GM23248 (cell line): ENCODE data around the gene FBXL12. TPM values are rescaled to one million over a fixed set of nuclear protein-coding genes. Genes with fewer than 3 reads are reported as not detected.
"Not testable (repeated sequence)": the region's sequence is repeated elsewhere in the genome, so short reads cannot be mapped to it uniquely, and the experiment has no call there.

ENCODE experiments used
- DNase-seq: peaks from one replicate; pipeline ENCODE4 v3.0.0-alpha.2; 2015
- H2AFZ ChIP-seq: fragments of 200-600 bp; sonication (generic); 2 replicates; pipeline ENCODE4 v1.6.1; 2016; ENCODE audit warnings: antibody characterized with exemption
- H3F3A ChIP-seq: fragments of 200-600 bp; sonication (generic); 2 replicates; pipeline ENCODE4 v1.6.1; 2016; ENCODE audit warnings: mild to moderate bottlenecking, antibody characterized with exemption, mixed run types; ENCODE audit not compliant: insufficient read depth
- H3K27ac ChIP-seq: fragments of 200-600 bp; sonication (generic); 2 replicates; pipeline ENCODE4 v1.5.1; 2016; ENCODE audit warnings: mild to moderate bottlenecking
- H3K27me3 ChIP-seq: fragments of 200-600 bp; sonication (generic); replicated peaks from 2 replicates; pipeline ENCODE4 v1.6.1; 2016; ENCODE audit warnings: mild to moderate bottlenecking; ENCODE audit not compliant: insufficient read depth
- H3K36me3 ChIP-seq: fragments of 200-600 bp; sonication (generic); 2 replicates; pipeline ENCODE4 v1.6.1; 2016; ENCODE audit warnings: low read depth, mild to moderate bottlenecking
- H3K4me1 ChIP-seq: fragments of 200-600 bp; sonication (generic); 2 replicates; pipeline ENCODE4 v1.6.1; 2016; ENCODE audit warnings: mild to moderate bottlenecking; ENCODE audit not compliant: insufficient read depth
- H3K4me2 ChIP-seq: fragments of 200-600 bp; sonication (generic); one replicate; pipeline ENCODE4 v1.6.1; 2016; ENCODE audit warnings: mild to moderate bottlenecking; ENCODE audit not compliant: unreplicated experiment
- H3K4me3 ChIP-seq: fragments of 200-600 bp; sonication (generic); 2 replicates; pipeline ENCODE4 v1.5.1; 2016; ENCODE audit warnings: mild to moderate bottlenecking
- H3K79me2 ChIP-seq: fragments of 200-600 bp; sonication (generic); 2 replicates; pipeline ENCODE4 v1.6.1; 2016; ENCODE audit warnings: mild to moderate bottlenecking; ENCODE audit not compliant: insufficient read depth
- H3K9ac ChIP-seq: fragments of 200-600 bp; sonication (generic); 2 replicates; pipeline ENCODE4 v1.6.1; 2016; ENCODE audit warnings: mild to moderate bottlenecking
- H3K9me2 ChIP-seq: fragments of 200-600 bp; sonication (generic); 2 replicates; pipeline ENCODE4 v1.6.1; 2016; ENCODE audit warnings: mixed run types, mild to moderate bottlenecking, moderate library complexity; ENCODE audit not compliant: insufficient read depth
- H3K9me3 ChIP-seq: fragments of 200-600 bp; sonication (generic); one replicate; pipeline ENCODE4 v1.6.1; 2017; ENCODE audit warnings: low read depth
- H4K20me1 ChIP-seq: fragments of 200-600 bp; sonication (generic); 2 replicates; pipeline ENCODE4 v1.6.0; 2016; ENCODE audit not compliant: insufficient read depth
- EZH2 ChIP-seq: fragments of 200-600 bp; sonication (generic); IDR thresholded peaks from 2 replicates; pipeline ENCODE4 v1.6.1; 2018; ENCODE audit warnings: antibody characterized with exemption, mild to moderate bottlenecking; ENCODE audit not compliant: insufficient read depth, poor library complexity, severe bottlenecking
- EZH2phosphoT487 ChIP-seq: fragments of 200-600 bp; sonication (generic); IDR thresholded peaks from 2 replicates; pipeline ENCODE4 v1.6.1; 2018; ENCODE audit warnings: antibody characterized with exemption, moderate library complexity, mild to moderate bottlenecking, low read depth; ENCODE audit not compliant: insufficient read depth
- WGBS, 2 experiments: methylation state at CpG; one replicate each; pipeline ENCODE4 v1.1.6; 2015 to 2017; ENCODE audit warnings: low lambda C conversion rate in 2 of 2, low coverage in 1 of 2; ENCODE audit errors: missing lambda C conversion rate in 2 of 2; 5-methylcytosine and 5-hydroxymethylcytosine counted together
- in situ Hi-C: fragments of 300-500 bp; cut with MboI; formaldehyde crosslinking; loops from 2 replicates; pipeline ENCODE4 v1.15.0; 2020
- polyA plus RNA-seq: library from polyadenylated mRNA; unstranded; fragments of >200 nt; fragmentation: Nextera tagmentation; extraction: Ambion mirVana; gene quantifications from 2 replicates; pipeline ENCODE4 v1.2.1, GENCODE V29; 2016
- total RNA-seq: library from RNA; depleted of rRNA; stranded (reverse); fragments of >200 nt; shearing (Covaris generic); gene quantifications from 2 replicates; pipeline ENCODE4 v1.2.3, GENCODE V29; 2014

FBXL12 gene
- total and polyA plus RNA-seq, 2 experiments from 2014 or later = 21.9 to 27.1 TPM

DNA sequence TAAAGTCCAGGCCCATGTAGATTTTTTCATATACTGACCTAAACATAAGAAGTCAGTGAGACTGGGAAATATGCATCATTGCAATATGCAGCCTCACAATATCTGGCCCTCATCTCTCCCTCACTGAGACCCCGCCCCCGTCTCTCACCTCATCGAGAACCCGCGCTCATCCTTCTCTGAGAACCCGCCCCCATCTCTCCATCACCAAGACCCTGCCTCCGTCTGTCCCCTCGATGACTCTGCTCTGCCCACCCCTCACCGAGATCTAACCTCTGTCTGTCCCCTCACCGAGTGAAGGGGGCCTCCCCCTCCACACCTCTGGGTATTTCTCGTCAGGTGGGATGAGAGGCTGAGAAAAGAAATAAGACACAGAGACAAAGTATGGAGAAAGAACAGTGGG is 29.8 kb downstream of the FBXL12 start:
- Histone ChIP-seq H3K27ac (no peak overlapping the region), H3K79me2 (peaks cover 6% of the 10 kb centered on the region), H3K9me2 (no peaks in the 10 kb centered on the region), H2AFZ (no peak overlapping the region), H3K9ac (no peak overlapping the region), H3F3A (peaks cover 14% of the 10 kb centered on the region), H3K36me3 (no peaks in the 10 kb centered on the region), H4K20me1 (no peaks in the 10 kb centered on the region), H3K4me1 (peaks cover 7% of the 10 kb centered on the region; the same call in 1 of the 2 replicates), H3K4me2 (no peak overlapping the region), H3K27me3 (no peaks in the 10 kb centered on the region), H3K9me3 (no peaks in the 10 kb centered on the region), H3K4me3 (no peak overlapping the region)
- DNase-seq = no peak
- no peak for TF ChIP-seq EZH2
- TF ChIP-seq EZH2phosphoT487 = no peak
- 80 to 81% methylated on average over 11 of the region's 11 CpGs for WGBS, 2 experiments
- in situ Hi-C loops = loop anchor here (10.0 to 25.0 kb wide), 3 partner anchors 164 to 654 kb away; partner anchors contain the start of genes ZNF559, ZNF561 and ZNF699

DNA sequence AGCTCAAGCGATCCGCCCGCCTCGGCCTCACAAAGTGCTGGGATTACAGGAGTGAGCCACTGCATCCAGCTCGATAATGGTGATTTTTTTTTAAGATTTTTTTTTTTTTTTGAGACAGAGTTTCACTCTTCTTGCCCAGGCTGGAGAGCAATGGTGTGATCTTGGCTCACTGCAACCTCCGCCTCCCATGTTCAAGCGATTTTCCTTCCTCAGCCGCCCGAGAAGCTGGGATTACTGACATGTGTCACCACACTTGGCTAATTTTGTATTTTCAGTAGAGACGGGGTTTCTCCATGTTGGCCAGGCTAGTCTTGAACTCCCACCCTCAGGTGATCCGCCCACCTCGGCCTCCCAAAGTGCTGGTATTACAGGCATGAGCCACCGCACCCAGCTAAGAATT is 30.3 kb downstream of the FBXL12 start:
- H4K20me1 ChIP-seq, DNase-seq, H3K4me3 ChIP-seq, H3K36me3 ChIP-seq, H3K27ac ChIP-seq, H3K9me3 ChIP-seq, H3K9me2 ChIP-seq, H3K4me1 ChIP-seq, H3K4me2 ChIP-seq, H3K9ac ChIP-seq, H3K27me3 ChIP-seq, H2AFZ ChIP-seq: not testable (repeated sequence)
- peaks cover 11% of the 10 kb centered on the region for H3F3A ChIP-seq
- in situ Hi-C loops = loop anchor here (10.0 to 25.0 kb wide), 3 partner anchors 164 to 654 kb away; partner anchors contain the start of genes ZNF559, ZNF561 and ZNF699
- H3K79me2 ChIP-seq = peaks cover 10% of the 10 kb centered on the region
- WGBS, 2 experiments = 86 to 88% methylated on average over 13 of the region's 13 CpGs

DNA sequence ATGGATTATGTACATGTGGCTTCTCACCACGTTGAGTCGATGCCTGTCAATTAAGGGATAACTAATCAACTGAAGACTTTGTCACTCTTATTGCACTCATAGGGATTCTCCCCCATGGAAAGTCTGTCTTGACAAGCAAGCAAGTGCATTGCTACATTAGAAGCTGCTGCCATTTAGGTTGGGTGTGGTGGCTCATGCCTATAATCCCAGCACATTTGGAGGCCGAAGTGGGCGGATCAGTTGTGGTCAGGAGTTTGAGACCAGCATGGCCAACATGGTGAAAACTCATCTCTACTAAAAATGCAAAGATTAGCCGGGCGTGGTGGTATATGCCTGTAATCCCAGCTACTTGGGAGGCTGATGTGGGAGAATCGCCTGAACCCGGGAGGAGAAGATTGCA is 32.1 kb downstream of the FBXL12 start:
- no peak for DNase-seq
- no peak overlapping the region for H3K4me3 ChIP-seq
- H2AFZ ChIP-seq = peak overlapping the region; percentile 99; the same call in 1 of the 2 replicates
- no peaks in the 10 kb centered on the region for H3K9me3 ChIP-seq
- TF ChIP-seq EZH2 = no peak
- no peak for TF ChIP-seq EZH2phosphoT487
- H3K79me2 ChIP-seq = peaks cover 24% of the 10 kb centered on the region
- no peaks in the 10 kb centered on the region for H4K20me1 ChIP-seq
- WGBS, 2 experiments = 83 to 85% methylated on average over 8 of the region's 8 CpGs
- H3K27me3 ChIP-seq = no peaks in the 10 kb centered on the region
- H3K4me1 ChIP-seq = peaks cover 7% of the 10 kb centered on the region; the same call in 1 of the 2 replicates
- no peak overlapping the region for H3K4me2 ChIP-seq
- in situ Hi-C loops = loop anchor here (10.0 to 25.0 kb wide), 3 partner anchors 162 to 652 kb away; partner anchors contain the start of genes ZNF559, ZNF561 and ZNF699
- no peak overlapping the region for H3K9ac ChIP-seq
- H3F3A ChIP-seq = peaks cover 4% of the 10 kb centered on the region; the same call in 1 of the 2 replicates
- H3K27ac ChIP-seq = no peak overlapping the region
- H3K9me2 ChIP-seq = no peaks in the 10 kb centered on the region
- no peaks in the 10 kb centered on the region for H3K36me3 ChIP-seq

DNA sequence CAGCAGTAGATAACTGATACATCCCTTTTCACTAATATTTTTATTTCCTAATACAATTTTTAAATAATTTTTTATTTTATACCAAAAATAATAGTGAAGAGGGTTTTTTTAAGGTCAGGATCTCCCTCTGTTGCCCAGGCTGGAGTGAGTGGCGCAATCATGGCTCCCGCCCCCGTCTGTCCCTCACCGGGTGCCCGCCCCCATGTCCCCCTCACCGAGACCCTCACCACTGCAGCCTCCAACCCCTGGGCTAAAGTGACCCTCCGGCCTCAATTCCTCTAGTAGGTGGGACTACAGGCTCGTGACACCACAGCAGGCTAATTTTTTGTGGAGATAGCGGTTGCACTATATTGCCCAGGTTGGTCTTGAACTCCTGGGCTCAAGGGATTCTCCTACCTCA is 32.5 kb downstream of the FBXL12 start:
- Histone ChIP-seq H3K36me3 (no peaks in the 10 kb centered on the region), H3K4me3 (peak overlapping the region; percentile 99), H3K9ac (peak overlapping the region; percentile 93), H3F3A (peaks cover 4% of the 10 kb centered on the region; the same call in 1 of the 2 replicates), H3K4me1 (peaks cover 7% of the 10 kb centered on the region; the same call in 1 of the 2 replicates), H3K79me2 (peaks cover 24% of the 10 kb centered on the region), H3K27ac (peak overlapping the region; percentile 91; the same call in 1 of the 2 replicates), H3K9me2 (no peaks in the 10 kb centered on the region), H2AFZ (peak overlapping the region; percentile 99), H3K9me3 (no peaks in the 10 kb centered on the region), H4K20me1 (no peaks in the 10 kb centered on the region), H3K4me2 (peak overlapping the region; percentile 95), H3K27me3 (no peaks in the 10 kb centered on the region)
- in situ Hi-C loops = loop anchor here (10.0 to 25.0 kb wide), 3 partner anchors 162 to 652 kb away; partner anchors contain the start of genes ZNF559, ZNF561 and ZNF699
- no peak for DNase-seq
- WGBS, 2 experiments = 53 to 84% methylated on average over 5 to 9 of the region's 9 CpGs
- TF ChIP-seq EZH2phosphoT487 = no peak
- TF ChIP-seq EZH2 = no peak
